BLaER1 treated with 17β-estradiol and CSF1 and Interleukin-3, amounts not matched to agents 10 nM and 100 nM (cell line): ENCODE results near the gene RSL1D1.

Source experiments
- H3K27ac ChIP-seq, 11 experiments: shearing (Covaris generic); formaldehyde crosslinking; 2 replicates each; pipeline ENCODE4 v1.8.1; 2022
- H3K27me3 ChIP-seq, 11 experiments: shearing (Covaris generic); formaldehyde crosslinking; 2 replicates each; pipeline ENCODE4 v1.8.1; 2022
- H3K36me3 ChIP-seq, 11 experiments: shearing (Covaris generic); formaldehyde crosslinking; 2 replicates each; pipeline ENCODE4 v1.8.1; 2022
- H3K4me1 ChIP-seq, 10 experiments: shearing (Covaris generic); formaldehyde crosslinking; 2 replicates each; pipeline ENCODE4 v1.8.1; 2022
- H3K4me2 ChIP-seq, 11 experiments: shearing (Covaris generic); formaldehyde crosslinking; 2 replicates each; pipeline ENCODE4 v1.8.1; 2022
- H3K4me3 ChIP-seq, 10 experiments: shearing (Covaris generic); formaldehyde crosslinking; 2 replicates each; pipeline ENCODE4 v1.8.1; 2022
- H3K9ac ChIP-seq, 11 experiments: shearing (Covaris generic); formaldehyde crosslinking; 2 replicates each; pipeline ENCODE4 v1.8.1; 2022
- H3K9me3 ChIP-seq, 11 experiments: shearing (Covaris generic); formaldehyde crosslinking; replicated peaks in 1 of 11; 2 replicates each; pipeline ENCODE4 v1.8.1; 2022
- H4K20me1 ChIP-seq, 11 experiments: shearing (Covaris generic); formaldehyde crosslinking; 2 replicates each; pipeline ENCODE4 v1.8.1; 2022
- Cebpa-rat ChIP-seq, 11 experiments: shearing (Covaris generic); IDR thresholded peaks; 2 replicates each; pipeline ENCODE4 v1.8.1; 2022

Gene RSL1D1

DNA sequence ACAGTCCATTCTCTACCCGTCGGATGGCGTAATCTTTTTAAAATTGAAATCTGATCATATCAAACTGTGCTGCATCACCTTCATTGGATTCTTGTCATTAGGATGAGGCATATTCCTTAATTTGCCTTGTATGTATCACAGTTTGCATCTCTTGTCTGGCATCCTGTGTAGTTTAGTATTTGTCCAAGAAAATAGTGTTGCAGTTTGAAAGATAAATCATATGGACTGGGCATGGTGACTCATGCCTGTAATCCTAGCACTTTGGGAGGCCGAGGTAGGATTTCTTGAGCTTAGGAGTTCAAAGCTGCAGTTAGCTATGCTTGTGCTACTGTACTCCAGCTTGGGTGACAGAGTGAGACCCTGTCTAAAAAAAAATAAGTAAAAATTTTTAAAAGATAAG lies 5.8 kb upstream of the RSL1D1 start:
- H3K9ac ChIP-seq, result no peak overlapping the region
- TF ChIP-seq Cebpa-rat (IDR thresholded peaks at IDR 0.05), result no peak
- H3K9me3 ChIP-seq, result no peaks in the 10 kb centered on the region
- no peak overlapping the region for H3K4me3 ChIP-seq
- H3K4me2 ChIP-seq, result no peak overlapping the region
- no peak overlapping the region for H3K27ac ChIP-seq
- H4K20me1 ChIP-seq, result peaks cover 0 to 41% (median 5%) of the 10 kb centered on the region in 11 experiments; a peak in 6 of 22 replicates
- H3K36me3 ChIP-seq, result peaks cover 5 to 32% (median 13%) of the 10 kb centered on the region in 11 experiments; a peak in 16 of 22 replicates
- H3K4me1 ChIP-seq, result peaks cover 10 to 25% (median 21%) of the 10 kb centered on the region in 10 experiments
- H3K27me3 ChIP-seq, result no peaks in the 10 kb centered on the region

DNA sequence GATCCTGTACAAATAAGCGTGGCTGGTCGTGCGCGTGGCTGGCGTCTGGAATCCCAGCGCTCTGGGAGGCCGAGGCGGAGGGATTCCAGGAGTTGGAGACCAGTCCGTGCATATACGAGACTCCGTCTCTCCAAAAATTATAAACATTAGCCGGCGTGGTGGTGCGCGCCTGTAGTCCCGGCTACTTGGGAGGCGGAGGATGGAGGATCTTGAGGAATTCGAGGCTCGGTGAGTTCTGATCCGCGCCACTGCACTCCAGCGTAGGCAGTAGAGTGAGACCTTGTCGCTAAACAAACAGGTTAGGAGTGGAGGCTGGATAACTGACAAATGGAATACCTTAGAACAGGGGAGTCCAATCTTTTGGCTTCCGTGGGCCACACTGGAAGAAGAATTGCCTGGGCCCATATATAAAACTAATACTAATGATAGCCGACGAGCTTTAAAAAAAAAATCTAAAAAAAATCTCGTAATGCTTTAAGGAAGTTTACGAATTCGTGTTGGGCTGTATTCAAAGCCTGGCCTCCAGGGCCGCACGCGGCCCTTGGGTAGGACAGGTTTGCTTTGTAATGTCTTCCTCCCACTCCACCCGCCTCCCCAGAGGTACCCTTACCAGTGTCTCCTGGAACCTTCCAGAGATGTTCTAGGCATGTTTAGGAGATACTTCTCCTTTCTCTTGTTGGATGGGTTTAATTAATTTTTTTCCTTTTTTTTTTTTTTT lies 909 bp upstream of the RSL1D1 start:
- Histone ChIP-seq H3K27me3 (no peaks in the 10 kb centered on the region), H3K4me3 (peak overlapping the region; percentile 74 to 98 (median 88)), H3K4me1 (peaks cover 33 to 50% (median 46%) of the 10 kb centered on the region in 10 experiments), H3K9me3 (no peaks in the 10 kb centered on the region), H3K4me2 (peak overlapping the region; percentile 91 to 99 (median 96)), H3K9ac (peak overlapping the region; percentile 82 to 98 (median 93)), H3K36me3 (peaks cover 30 to 51% (median 37%) of the 10 kb centered on the region in 11 experiments), H3K27ac (peak overlapping the region; percentile 57 to 97 (median 93); a peak in 19 of 22 replicates), H4K20me1 (peaks cover 20 to 46% (median 33%) of the 10 kb centered on the region in 11 experiments; a peak in 20 of 22 replicates)
- TF ChIP-seq Cebpa-rat (IDR thresholded peaks at IDR 0.05), result no peak

DNA sequence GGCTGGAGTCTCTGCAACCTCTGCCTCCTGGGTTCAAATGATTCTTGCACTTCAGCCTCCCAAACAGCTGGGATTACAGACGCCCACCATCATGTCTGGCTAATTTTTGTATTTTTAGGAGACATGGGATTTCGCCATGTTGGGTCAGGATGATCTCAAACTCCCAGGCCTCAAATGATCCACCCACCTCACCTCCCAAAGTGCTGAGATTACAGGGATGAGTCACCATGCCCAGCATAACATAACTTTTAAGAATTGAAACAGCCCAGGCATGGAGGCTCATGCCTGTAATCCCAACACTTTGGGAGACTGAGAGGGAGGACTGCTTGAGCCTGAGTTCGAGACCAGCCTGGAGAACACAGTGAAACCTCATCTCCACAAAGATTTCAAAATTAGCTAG lies 2.5 kb downstream of the RSL1D1 start:
- H3K4me2 ChIP-seq, result peak overlapping the region; percentile 37 to 95 (median 84)
- peaks cover 33 to 41% (median 38%) of the 10 kb centered on the region in 10 experiments for H3K4me1 ChIP-seq
- H3K36me3 ChIP-seq, result peaks cover 62 to 71% (median 65%) of the 10 kb centered on the region in 11 experiments
- no peaks in the 10 kb centered on the region for H3K9me3 ChIP-seq
- no peaks in the 10 kb centered on the region for H3K27me3 ChIP-seq
- peak overlapping the region in 3 of 10 experiments; percentile 79 to 98 (median 80); a peak in 2 of 20 replicates for H3K4me3 ChIP-seq
- peak overlapping the region in 9 of 11 experiments; percentile 4 to 93 (median 63); a peak in 8 of 22 replicates for H3K9ac ChIP-seq
- H4K20me1 ChIP-seq, result peaks cover 35 to 77% (median 67%) of the 10 kb centered on the region in 11 experiments; a peak in 21 of 22 replicates
- no peak overlapping the region for H3K27ac ChIP-seq
- no peak for TF ChIP-seq Cebpa-rat (IDR thresholded peaks at IDR 0.05)

DNA sequence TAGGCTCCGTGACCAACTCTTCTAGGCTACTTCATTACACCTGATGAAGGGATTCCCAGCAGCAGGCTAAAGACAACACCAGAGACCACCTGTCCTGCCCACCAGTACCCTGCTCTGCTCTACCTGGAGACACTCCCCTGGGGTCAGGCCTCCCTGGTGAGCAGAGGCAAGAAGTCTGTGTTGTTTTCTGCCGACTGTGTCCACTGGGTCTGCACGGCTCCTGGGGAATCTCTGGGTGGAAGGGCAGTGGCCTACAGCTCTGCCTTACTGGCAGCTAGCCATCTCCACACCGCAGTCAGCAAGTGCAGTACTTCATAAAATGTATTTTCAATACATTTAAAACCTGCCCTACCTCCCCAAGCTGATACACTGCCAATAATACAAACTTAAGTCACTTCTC lies 6.8 kb downstream of the RSL1D1 start:
- Histone ChIP-seq H3K4me1 (peaks cover 12 to 16% (median 13%) of the 10 kb centered on the region in 10 experiments), H3K27ac (no peak overlapping the region), H4K20me1 (peaks cover 45 to 100% (median 99%) of the 10 kb centered on the region in 11 experiments; a peak in 21 of 22 replicates), H3K36me3 (peaks cover 97 to 100% (median 99%) of the 10 kb centered on the region in 11 experiments), H3K9ac (peak overlapping the region in 1 of 11 experiments; percentile 39; a peak in 1 of 22 replicates), H3K9me3 (no peaks in the 10 kb centered on the region), H3K4me2 (no peak overlapping the region), H3K4me3 (no peak overlapping the region), H3K27me3 (no peaks in the 10 kb centered on the region)
- no peak for TF ChIP-seq Cebpa-rat (IDR thresholded peaks at IDR 0.05)

DNA sequence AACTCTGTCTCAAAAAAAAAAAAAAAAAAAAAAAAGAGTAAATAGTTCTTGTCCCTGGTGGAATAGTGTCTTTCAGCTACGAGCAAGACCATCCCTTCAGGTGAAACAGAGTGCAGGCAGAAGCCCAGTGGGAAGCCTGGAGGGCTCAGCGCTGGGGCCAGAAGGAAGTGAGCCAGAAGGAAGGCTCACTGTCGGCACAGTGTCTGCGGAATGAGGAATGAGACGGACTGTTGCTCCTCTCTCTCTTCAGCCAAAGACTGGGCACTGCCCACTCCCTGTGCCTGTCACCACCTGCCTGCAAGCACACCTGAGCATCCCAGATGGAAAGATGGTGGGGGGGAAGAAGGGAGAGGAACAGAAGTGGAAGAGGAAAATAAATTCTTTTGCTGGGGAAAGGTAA lies 7.5 kb downstream of the RSL1D1 start:
- Histone ChIP-seq H3K9me3 (no peaks in the 10 kb centered on the region), H3K9ac (no peak overlapping the region), H3K4me1 (peaks cover 6 to 10% (median 7%) of the 10 kb centered on the region in 10 experiments), H4K20me1 (peaks cover 45 to 100% (median 99%) of the 10 kb centered on the region in 11 experiments; a peak in 21 of 22 replicates), H3K4me3 (no peak overlapping the region), H3K27ac (no peak overlapping the region), H3K36me3 (peaks cover 97 to 100% (median 99%) of the 10 kb centered on the region in 11 experiments), H3K27me3 (no peaks in the 10 kb centered on the region), H3K4me2 (no peak overlapping the region)
- no peak for TF ChIP-seq Cebpa-rat (IDR thresholded peaks at IDR 0.05)

DNA sequence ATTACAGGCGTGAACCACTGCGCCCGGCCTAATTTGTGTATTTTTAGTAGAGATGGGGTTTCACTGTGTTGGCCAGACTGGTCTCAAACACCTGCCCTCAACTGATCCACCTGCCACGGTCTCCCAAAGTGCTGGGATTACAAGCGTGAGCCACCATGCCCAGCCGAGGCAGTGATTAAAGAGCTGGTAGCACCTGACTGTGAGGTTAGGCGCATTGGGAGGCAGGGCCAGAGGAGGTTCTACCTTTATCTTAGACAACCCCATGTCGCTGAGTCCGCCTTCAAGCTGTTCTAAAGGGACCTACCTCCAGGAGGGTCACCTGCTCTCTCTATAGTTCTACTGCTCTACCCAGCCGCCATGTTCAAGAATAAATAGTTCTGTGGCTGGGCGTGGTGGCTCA lies 8.1 kb downstream of the RSL1D1 start:
- no peak overlapping the region for H3K4me3 ChIP-seq
- peaks cover 97 to 100% (median 99%) of the 10 kb centered on the region in 11 experiments for H3K36me3 ChIP-seq
- H3K27ac ChIP-seq, result no peak overlapping the region
- H3K4me1 ChIP-seq, result peaks cover 0 to 3% (median under 1%) of the 10 kb centered on the region in 10 experiments; a peak in 8 of 20 replicates
- H3K9ac ChIP-seq, result no peak overlapping the region
- no peak for TF ChIP-seq Cebpa-rat (IDR thresholded peaks at IDR 0.05)
- no peak overlapping the region for H3K4me2 ChIP-seq
- no peaks in the 10 kb centered on the region for H3K27me3 ChIP-seq
- H4K20me1 ChIP-seq, result peaks cover 40 to 100% (median 99%) of the 10 kb centered on the region in 11 experiments; a peak in 21 of 22 replicates
- H3K9me3 ChIP-seq, result no peaks in the 10 kb centered on the region

DNA sequence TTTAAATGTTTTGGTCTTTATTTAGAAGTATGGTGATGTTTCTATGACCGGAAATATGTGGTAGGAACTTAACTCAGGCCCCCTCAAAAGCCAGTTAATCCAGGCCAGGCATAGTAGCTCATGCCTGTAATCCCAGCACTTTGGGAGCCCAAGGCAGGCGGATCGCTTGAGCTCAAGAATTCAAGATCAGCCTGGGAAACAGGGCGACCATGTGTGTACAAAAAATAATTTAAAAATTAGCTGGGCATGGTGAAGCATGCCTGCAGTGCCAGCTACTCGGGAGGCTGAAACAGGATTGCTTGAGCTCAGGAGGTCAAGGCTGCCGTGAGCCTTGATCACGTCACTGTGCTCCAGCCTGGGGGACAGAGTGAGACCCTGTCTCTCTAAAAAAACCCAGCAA lies 10.3 kb downstream of the RSL1D1 start:
- H4K20me1 ChIP-seq, result peaks cover 31 to 100% (median 99%) of the 10 kb centered on the region in 11 experiments; a peak in 21 of 22 replicates
- no peak overlapping the region for H3K9ac ChIP-seq
- no peak overlapping the region for H3K27ac ChIP-seq
- no peak for TF ChIP-seq Cebpa-rat (IDR thresholded peaks at IDR 0.05)
- no peaks in the 10 kb centered on the region for H3K27me3 ChIP-seq
- H3K4me3 ChIP-seq, result no peak overlapping the region
- peaks cover 97 to 100% (median 99%) of the 10 kb centered on the region in 11 experiments for H3K36me3 ChIP-seq
- no peak overlapping the region for H3K4me2 ChIP-seq
- H3K4me1 ChIP-seq, result no peaks in the 10 kb centered on the region
- H3K9me3 ChIP-seq, result no peaks in the 10 kb centered on the region

DNA sequence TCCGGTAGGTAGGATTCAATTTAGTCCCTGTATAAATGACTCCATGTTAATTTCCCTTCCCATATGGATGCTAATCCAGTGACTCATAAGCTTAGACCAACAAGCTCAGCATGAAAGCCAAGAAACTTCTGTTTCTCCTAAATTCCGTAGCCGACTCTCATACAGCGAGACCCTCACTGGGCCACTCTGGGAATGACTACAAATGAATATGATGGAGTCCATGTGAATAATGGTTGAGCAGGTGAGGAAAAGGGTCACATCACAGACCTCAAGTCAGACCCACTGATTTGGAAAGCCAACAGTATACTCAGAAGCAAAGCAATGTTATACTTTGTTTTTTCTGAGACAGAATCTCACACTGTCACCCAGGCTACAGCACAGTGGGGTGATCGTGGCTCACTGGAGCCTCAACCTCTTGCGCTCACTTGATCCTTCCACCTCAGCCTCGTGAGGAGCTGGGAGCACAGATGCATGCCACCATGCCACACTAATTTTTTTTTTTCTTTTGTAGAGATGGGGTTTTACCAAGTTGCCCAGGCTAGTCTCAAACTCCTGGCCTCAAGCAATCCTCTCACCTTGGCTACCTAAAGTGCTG lies 14.6 kb downstream of the RSL1D1 start:
- Histone ChIP-seq H3K4me1 (peaks cover 0 to 9% (median 0%) of the 10 kb centered on the region in 10 experiments; a peak in 3 of 20 replicates), H3K4me3 (no peak overlapping the region), H3K36me3 (peaks cover 60 to 71% (median 66%) of the 10 kb centered on the region in 11 experiments), H3K27ac (no peak overlapping the region), H3K4me2 (no peak overlapping the region), H3K9ac (no peak overlapping the region), H4K20me1 (peaks cover 8 to 82% (median 71%) of the 10 kb centered on the region in 11 experiments; a peak in 21 of 22 replicates), H3K9me3 (no peaks in the 10 kb centered on the region), H3K27me3 (no peaks in the 10 kb centered on the region)
- TF ChIP-seq Cebpa-rat (IDR thresholded peaks at IDR 0.05), result no peak
